Hippocampal formation (tissue), 2 donors: ENCODE data around the gene RASSF5.

Source experiments
- DNase-seq, 2 donors: peaks; one replicate each; lab custom pipeline; 2025; lab: John Stamatoyannopoulos, UW

RASSF5 gene

GRCh38 chr1:206516728-206516990 lies 9.3 kb downstream of the RASSF5 start:
- DNase-seq, result no peak

- DNase-seq, result no peak
Observed at GRCh38 chr1:206517784-206518183, 10.5 kb downstream of the RASSF5 start.

GRCh38 chr1:206518206-206518605 lies 10.9 kb downstream of the RASSF5 start:
- no peak for DNase-seq

GRCh38 chr1:206518743-206519142 lies 11.4 kb downstream of the RASSF5 start:
- no peak for DNase-seq

- DNase-seq, result no peak
Observed at GRCh38 chr1:206521127-206521526, 13.8 kb downstream of the RASSF5 start.

GRCh38 chr1:206521694-206522402 lies 14.5 kb downstream of the RASSF5 start:
- DNase-seq, result no peak

GRCh38 chr1:206524739-206525364 lies 17.5 kb downstream of the RASSF5 start:
- DNase-seq, result no peak

- DNase-seq, result no peak
Observed at GRCh38 chr1:206526064-206526911, 19.0 kb downstream of the RASSF5 start.

GRCh38 chr1:206529425-206529824 lies 22.1 kb downstream of the RASSF5 start:
- DNase-seq, result no peak

- no peak for DNase-seq
Observed at GRCh38 chr1:206532368-206532767, 25.0 kb downstream of the RASSF5 start.

GRCh38 chr1:206534552-206534951 lies 27.2 kb downstream of the RASSF5 start:
- DNase-seq, result no peak

- DNase-seq, result no peak
Observed at GRCh38 chr1:206535853-206536188, 28.5 kb downstream of the RASSF5 start.

GRCh38 chr1:206537141-206537540 lies 29.8 kb downstream of the RASSF5 start:
- no peak for DNase-seq

- DNase-seq, result no peak
Observed at GRCh38 chr1:206538086-206538770, 30.9 kb downstream of the RASSF5 start.

GRCh38 chr1:206538901-206539640 lies 31.7 kb downstream of the RASSF5 start:
- DNase-seq, result no peak

- peak in 1 of 2 donors; percentile 38 for DNase-seq
Observed at GRCh38 chr1:206540044-206540780, 32.9 kb downstream of the RASSF5 start.

GRCh38 chr1:206541236-206541833 lies 34.0 kb downstream of the RASSF5 start:
- DNase-seq, result no peak

- DNase-seq, result peak in 1 of 2 donors; percentile 39
Observed at GRCh38 chr1:206544562-206545257, 37.4 kb downstream of the RASSF5 start.

- DNase-seq, result no peak
Observed at GRCh38 chr1:206545351-206545750, 38.0 kb downstream of the RASSF5 start.

GRCh38 chr1:206547104-206547503 lies 39.8 kb downstream of the RASSF5 start:
- no peak for DNase-seq
